ENCODE measurements around the gene ASPDH.

- no peak for TF ChIP-seq EZH2 (IDR thresholded peaks at IDR 0.05; ENCODE audit: borderline replicate concordance, insufficient read depth, low read depth, low read length, poor library complexity, severe bottlenecking)
- TF ChIP-seq CTCF (IDR thresholded peaks at IDR 0.05): no peak
These were observed 18.6 kb downstream of the ASPDH start for GRCh38 chr19:50495020-50495531.
